Measurements from ENCODE around the gene ATOX1.
A peak's percentile ranks its signal among the peaks of the same experiment; 100 is the strongest.
"Not testable (repeated sequence)": the region's sequence is repeated elsewhere in the genome, so short reads cannot be mapped to it uniquely, and the experiment has no call there.

The ATOX1 gene, protein sequence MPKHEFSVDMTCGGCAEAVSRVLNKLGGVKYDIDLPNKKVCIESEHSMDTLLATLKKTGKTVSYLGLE

DNA sequence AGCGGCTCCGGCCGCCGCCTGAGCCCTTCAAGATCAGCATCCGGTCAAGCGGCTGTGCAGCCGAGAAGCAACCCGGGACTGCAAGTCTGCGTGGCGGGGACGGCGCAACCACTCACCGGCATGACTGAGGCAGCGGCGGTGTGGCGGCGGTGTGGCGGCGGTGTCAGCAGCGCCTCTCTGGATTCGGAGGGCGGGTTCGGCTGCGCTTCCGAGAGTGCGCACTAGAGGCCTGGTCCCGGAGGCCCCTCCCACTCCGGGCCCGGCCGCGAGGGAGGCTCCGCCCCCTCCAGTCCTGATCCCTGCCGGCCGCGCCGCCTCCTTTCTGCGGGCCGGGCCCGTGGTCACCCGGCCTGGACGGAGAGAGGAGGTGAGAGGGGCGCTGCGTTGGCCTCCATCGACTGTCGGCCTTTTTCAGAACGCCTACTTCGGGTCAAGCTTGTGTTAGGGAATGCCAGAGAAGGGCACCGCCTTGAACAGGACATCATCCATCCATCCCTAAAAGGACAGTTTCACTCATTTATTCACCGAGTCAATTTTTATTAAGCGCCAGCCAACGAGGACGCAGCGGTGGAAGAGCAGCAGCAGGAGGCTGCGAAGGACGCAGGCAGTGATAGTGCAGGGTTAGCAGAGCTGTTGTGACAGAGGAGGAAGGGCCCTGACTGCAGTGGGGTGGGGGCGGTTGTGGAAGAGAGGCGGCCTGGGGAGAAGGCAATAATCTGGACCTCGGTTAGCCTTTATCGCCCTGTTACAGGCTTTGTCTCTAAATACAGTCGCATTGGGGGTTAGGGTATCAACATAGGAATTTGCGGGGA, at the start of gene ATOX1:
Gene ATOX1 (minus strand): TSS at position 202 of the 812 bp plus-strand sequence. CDS start 80 bp downstream, at position 122.
- DNase-seq (ENCODE audit: low spot score): peak; percentile 92

DNA sequence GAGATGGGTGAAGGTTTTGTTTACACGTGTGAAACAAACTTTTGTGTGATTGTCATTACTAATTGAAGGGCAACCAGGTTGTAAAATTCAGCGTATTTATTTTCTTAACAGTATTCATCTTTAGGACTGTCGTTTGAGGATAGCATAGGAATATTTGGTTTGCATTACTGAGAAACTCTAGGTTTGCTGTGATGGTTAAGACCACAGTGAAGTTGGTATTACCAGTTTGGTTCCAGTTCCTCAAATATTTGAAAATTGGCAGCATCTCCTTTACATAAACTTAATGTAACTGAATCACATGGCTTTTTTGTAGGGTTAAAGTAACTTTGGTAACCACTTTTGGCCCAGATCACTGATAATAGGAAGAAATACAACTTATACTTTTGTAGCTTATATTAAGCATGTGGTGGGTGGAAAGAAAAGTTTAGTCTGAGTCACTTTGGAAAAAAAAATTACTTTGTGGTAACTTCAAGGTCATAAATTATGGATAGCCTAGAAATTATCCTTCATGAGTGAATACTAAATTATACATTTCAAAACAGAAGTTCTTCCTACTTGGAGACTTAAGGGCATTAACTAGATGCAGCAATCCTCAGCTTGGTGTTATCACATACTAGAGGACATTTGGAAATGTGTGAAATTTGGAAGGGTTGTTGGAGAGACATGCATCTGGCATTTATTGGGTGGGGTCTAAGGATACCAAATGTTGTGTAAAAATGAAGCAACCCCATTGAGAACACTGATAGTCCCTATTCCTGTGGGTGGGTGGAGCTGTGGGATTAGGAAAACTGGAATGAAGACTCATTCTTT, 47.2 kb upstream of the ATOX1 start:
- no peak for DNase-seq (ENCODE audit: low spot score)

DNA sequence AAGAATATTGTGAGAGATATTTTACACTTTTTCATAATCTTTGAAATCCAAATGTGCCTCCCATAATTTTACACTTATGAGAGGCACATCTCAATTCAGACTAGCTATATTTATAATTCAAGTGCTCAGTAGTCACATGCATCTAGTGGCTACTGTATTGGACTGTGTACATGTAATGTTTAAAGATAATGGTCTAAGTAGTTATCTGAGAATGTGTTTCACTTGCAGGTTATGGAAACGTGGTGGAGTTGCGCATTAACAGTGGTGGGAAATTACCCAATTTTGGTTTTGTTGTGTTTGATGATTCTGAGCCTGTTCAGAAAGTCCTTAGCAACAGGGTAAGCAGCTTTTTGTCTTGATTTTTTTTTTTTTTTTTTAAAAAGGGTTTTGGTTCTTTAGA, 42.1 kb upstream of the ATOX1 start:
- DNase-seq (ENCODE audit: low spot score): no peak

DNA sequence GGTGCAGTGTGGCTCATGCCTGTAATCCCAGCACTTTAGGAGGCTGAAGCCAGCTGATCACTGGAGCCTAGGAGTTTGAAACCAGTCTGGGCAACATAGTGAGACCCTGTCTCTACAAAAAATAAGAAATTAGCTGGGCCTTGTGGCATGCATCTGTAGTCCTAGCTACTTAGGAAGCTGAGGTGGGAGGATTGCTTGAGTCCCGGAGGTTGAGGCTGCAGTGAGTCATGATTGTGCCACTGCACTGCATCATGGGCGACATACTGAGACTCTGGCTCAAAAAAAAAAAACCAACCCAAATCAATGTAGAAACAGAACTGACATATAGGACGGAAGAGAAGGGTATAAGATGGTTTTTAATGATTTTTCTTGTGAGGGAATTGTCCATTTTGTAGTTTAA, 41.0 kb upstream of the ATOX1 start:
- no peak for DNase-seq (ENCODE audit: low spot score)

DNA sequence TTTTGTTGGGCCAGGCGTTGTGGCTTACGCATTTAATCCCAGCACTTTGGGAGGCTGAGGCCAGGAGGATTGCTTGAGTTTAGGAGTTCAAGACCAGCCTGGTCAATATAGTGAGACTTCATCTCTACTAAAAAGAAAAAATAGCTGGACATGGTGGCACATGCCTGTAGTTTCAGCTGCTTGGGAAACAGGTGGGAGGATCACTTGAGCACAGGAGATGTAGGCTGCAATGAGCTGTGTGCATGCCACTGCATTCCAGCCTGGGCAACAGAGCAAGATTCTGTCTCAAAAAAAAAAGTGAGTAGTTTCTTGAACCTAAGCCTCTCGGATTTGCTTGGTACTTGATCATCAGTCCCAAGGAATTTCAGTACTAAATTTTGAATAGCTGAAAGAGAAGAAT, 40.2 kb upstream of the ATOX1 start:
- DNase-seq (ENCODE audit: low spot score): no peak

DNA sequence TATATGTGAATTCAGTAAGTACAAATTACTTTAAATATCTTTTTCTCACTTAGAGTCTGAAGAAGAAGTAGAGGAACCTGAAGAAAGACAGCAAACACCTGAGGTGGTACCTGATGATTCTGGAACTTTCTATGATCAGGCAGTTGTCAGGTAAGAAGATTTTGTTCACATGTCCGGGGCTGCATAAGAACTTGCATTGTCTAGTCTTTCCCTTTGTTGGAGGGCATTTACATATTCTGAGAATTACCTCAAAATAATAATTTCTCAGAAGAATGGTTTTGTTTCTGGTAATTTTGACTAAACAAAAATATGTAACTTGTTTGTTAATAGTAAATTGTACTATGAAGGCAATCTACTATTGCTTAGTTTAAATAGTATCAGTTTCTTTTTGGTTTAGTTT, 37.0 kb upstream of the ATOX1 start:
- no peak for DNase-seq (ENCODE audit: low spot score)

DNA sequence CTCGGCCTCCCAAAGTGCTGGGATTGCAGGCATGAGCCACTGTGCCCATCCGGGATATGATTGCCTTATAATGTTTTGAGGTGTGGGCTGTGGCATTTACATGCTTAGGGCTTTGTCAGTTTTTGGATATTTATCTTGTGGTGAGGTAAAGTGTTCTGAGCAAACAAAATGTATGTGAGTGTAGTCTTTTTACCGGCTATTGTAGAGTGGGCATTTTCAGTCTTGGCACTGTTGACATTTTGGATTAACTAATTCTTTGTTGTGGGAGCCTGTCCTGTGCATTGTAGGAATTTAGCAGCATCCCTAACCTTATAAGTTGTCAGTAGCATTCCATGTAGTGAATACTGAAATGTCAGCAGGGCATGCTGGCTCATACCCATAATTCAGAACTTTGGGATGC, 34.9 kb upstream of the ATOX1 start:
- no peak for DNase-seq (ENCODE audit: low spot score)

DNA sequence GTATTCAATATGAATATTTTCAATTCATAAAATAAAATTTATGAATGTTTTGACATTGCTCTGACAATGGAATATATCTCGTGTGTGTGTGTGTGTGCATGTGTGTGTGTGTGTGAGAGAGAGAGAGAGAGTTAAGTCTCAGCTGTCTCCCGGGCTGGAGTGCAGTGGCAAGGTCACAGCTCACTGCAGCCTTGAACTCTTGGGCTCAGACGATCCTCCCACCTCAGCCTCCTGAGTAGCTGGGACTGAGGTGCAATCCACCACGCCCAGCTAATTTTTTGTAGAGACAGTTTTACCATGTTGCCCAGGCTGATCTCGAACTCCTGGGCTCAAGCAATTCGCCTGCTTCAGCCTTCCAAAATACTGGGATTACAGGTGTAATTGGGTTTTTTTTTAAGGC, 29.4 kb upstream of the ATOX1 start:
- DNase-seq (ENCODE audit: low spot score): no peak

DNA sequence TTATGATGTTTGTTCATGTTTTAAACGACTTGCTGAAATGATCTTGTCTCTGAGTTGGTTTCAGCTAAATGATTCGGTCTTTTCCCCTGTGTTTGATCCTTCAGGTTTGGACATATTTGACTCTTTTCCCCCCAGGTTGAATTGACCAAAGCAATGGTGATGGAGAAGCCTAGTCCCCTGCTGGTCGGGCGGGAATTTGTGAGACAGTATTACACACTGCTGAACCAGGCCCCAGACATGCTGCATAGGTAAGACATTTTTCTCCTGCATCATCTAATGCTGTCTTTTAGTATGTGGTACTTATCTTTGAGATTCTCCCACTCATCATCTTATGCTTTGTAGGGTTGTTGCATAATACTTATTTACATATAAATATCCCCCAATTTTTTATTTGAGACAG, 28.0 kb upstream of the ATOX1 start:
- DNase-seq (ENCODE audit: low spot score): no peak

DNA sequence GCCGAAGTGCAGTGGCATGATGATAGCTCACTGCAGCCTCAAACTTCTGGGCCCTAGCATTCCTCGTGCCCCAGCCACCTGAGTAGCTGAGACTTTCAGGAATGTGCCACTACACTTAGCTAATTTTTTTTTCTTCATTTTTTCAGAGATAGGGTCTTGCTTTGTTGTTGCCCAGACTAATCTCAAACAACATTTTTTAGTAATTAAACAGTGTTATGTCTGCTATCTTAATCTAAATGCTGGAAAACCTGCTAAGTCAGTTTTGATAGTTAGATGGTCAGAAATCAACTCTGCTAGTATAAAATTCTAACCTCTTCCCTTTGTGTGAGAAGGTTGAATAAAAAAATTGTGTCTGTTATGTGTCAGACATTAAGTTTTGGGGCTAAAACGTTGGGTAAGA, 25.7 kb upstream of the ATOX1 start:
- no peak for DNase-seq (ENCODE audit: low spot score)

DNA sequence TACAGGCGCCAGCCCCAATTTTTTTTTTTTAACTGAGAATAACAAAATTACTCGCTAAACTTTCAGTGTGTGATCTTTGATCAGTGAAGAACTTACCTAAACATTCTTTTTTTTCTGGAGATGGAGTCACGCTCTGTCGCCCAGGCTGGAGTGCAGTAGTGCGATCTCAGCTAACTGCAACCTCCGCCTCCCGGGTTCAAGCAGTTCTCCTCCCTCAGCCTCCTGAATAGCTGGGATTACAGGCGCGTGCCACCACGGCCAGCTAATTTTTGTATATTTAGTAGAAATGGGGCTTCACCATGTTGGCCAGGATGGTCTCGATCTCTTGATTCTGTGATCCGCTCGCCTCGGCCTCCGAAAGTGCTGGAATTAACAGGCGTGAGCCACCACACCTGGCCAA, 25.2 kb upstream of the ATOX1 start:
- not testable (repeated sequence) for DNase-seq (ENCODE audit: low spot score)

DNA sequence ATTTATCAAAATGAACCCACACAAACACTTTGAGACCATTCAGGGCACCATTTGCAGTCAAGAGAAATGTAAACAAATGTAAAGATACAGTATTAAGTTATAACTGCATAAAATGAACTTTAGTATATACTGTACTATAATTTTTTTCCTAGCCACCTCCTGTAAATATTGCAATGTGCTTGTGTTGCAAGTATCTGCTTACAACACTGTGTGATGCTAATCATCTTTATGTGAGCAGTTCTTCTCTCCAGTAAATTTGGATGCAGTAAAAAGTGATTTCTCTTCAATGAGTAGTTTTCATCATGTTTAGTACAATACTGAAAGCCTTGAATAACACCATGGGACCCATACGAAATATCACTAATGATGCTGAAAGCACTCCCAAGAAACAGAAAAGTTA, 22.8 kb upstream of the ATOX1 start:
- no peak for DNase-seq (ENCODE audit: low spot score)

DNA sequence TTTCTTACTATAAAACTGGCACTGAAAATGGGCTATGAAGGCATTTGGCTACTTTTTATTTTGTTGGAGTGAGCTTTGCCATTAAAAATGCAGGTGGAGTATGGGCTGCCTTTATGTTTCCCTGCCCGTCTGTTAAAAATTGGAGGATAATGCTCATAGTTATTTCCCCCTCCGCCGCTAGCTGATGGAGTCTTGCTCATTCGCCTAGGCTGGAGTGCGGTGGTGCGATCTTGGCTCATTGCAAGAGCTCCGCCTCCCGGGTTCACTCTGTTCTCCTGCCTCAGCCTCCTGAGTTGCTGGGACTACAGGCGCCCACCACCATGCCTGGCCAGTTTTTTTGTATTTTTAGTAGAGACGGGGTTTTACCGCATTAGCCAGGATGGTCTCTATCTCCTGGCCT, 21.9 kb upstream of the ATOX1 start:
- no peak for DNase-seq (ENCODE audit: low spot score)

DNA sequence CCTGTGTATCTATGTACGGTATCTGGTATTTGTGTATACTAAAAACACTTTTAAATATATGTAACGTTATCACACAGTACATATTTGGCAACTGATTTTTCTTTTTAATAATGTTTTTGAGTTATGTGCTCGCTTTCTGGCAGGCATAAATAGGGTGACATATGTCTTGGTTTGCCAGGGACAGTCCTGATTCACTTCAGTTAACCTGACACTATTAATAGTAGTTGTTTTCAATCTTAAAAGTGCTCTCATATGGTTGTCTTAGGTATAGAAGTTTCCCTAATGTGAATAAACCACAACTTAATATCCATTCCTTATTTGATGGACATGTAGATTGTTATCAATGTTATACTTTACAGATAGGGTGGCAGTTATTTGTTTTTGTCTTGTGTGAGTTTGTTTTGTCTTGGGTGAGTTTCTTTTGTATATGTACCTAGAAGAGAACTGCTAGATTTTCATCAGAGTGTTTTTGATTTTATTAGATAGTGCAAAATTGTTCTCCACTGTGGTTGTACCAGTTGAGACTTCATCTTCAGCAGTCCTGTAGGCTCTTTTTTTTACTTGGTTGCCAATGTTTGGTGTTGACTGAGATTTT, 21.2 kb upstream of the ATOX1 start:
- DNase-seq (ENCODE audit: low spot score): no peak

DNA sequence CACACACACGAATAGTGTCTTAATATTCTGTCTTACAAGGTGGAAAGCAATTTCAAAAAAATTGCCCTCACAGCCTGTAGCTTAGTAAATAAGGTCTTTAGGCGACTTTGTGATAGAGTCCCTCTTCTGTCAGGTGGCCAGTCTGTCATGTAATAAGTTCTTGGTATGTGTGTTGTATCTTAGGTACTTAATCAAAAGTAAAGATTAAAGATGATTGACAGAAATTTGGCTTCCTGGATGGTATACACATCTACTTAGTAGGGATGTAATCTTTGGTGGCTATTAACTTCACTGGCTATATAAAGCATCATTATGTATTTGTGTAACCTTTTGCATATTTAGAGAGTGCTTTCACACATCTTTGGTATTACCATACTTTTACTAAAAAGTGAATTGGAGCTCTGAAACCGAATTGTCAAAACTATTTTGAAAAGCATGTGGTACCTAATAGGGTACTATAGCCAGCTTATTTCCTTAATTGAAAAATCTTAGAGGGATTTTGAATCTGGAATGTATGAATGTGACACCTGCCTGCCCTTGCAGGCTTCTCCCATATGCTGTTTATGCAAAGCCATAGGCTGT, 16.7 kb upstream of the ATOX1 start:
- DNase-seq (ENCODE audit: low spot score): no peak

DNA sequence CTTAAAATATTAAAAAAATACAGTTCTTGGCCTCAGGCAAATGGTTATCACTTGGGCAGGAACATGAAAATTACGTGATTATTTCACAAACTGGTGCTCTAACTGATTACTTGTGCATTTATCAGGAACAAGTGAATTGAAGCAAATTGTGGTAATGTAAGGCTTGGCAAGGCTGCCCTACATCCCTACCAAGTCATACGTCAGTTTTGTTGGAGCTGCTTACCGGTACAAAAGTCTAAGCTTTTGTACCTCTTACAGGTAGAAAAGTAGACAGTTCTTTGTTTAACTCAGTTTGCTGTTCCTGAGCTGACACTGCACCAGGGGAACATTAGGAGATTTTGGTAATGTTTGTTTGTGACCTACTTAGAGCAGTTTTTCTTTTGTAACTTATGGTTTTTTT, 15.5 kb upstream of the ATOX1 start:
- peak; percentile 25 for DNase-seq (ENCODE audit: low spot score)

DNA sequence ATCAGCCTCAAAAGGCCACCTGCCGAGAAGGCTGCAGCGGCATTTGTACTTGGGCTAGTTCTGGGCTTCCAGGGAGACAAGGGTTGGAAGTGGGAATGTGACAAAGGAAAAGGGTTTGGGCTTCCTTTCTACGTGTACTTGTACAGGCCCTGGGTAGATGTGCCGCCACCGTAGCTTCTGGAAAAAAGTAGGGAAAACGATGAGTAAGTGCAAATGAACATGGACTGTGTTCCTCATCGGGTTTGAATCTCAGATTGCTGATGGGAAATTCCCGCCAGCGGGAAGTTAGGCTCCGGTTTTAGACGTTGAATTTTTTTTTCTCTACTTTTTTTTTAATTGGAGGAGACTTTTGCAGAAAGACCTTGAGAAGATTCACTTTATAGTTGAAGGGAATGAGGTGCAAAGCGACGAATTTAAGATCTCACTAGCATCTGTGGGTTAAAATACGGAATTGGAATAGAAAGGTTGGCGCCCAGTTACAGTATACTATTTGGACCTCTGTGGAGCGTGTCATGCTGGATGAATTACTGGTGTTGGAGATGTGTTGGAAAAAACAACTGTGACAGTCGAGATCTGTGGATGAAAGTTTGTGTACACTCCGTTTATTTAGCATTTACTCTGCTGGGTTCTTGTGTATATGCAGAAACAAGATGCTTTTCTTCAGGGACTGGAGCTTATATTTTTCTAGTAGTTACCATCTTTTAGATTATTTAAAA, 14.6 kb upstream of the ATOX1 start:
- DNase-seq (ENCODE audit: low spot score): peak; percentile 30

DNA sequence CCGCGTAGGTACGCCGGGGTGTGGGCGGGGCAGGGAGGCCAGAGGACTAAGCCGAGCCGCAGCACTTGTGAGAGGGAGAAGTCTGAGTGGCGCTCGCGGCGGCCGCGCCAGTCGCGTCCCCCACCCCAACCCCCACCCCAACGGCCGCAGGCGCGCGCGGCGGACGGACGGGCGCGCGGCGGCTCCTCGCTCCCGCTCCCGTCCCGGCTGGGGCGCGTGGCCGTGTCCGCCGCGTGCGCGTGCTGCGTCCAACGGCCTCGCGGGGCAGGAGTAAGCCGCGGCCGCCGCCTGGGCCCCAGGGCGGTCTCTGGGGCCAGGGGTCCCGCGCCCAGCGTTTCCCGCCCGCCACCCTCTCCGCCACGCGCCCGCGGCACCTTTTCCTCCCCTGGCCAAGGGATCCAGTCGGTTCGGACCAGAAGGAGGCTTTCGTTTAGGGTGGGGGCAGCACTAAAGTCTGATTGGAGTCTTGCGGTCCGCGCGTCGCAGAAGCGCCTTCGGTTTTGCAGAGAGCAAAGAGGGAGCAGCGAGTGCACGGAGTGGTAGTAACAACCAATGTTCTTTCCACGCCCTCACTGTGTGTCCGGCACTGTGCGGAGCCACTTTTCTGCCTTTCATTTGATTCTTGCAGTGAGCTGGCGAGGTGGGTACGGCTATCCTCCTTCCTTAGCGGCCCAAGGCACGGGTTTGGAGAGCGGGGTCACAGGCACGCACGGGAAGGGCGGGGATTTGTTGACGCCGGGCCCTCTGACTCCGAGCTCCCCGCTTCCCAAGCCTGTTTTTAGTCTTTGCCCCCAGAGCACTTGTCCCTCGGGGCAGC, 13.8 kb upstream of the ATOX1 start:
- peak; percentile 69 for DNase-seq (ENCODE audit: low spot score)

DNA sequence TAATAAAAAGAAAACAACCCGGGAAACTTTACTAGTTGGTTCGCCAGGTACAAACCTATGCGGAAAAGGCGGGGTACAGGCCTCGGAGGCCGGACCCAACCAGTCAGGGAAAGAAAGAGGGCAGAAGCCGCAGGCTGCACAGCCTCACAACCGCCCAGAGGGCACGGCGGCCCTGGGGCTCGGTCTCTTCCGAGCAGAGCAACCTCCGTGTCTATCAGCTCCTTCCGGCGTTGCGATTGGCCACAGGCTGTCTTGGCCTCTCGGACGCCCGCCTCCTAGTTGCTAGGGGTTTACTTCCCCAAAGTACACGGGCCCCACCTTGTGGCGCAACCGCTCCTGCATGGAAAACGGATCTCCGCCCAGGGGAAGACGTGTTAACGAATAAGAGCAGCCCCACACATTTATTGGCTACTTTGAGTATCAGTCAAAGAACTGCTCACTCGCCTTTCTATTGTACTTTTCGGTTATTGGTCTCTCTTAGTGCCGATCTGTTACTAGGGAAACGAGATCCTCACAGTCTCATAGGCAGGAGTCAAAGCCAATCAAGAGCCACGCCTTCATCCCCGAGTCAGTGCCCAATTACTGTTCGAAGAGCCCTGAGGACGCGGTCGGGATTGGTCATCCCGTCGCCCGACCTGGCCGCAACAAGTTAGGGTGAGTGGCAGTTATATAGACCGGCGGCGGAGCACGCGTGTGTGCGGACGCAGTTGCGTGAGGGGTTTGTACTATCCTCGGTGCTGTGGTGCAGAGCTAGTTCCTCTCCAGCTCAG, 13.0 kb upstream of the ATOX1 start, which contains the start of gene G3BP1:
Gene G3BP1 (plus strand): TSS at position 696 of the 770 bp plus-strand sequence. CDS start 14,667 bp downstream, outside the sequence.
- peak; percentile 100 for DNase-seq (ENCODE audit: low spot score)
